Astrocyte (in vitro differentiated cells and primary cell): ENCODE measurements around the gene AMFR. TPM values are rescaled to one million over a fixed set of nuclear protein-coding genes. Genes with fewer than 3 reads are reported as not detected.

Experiments used
- DNase-seq: peaks from one replicate; pipeline ENCODE4 v3.0.0-alpha.2; 2010; ENCODE audit warnings: low read depth
- FAIRE-seq: peaks from 2 replicates; lab custom pipeline; 2011; peaks lifted over from hg19 to GRCh38; lab: Jason Lieb, UNC
- H2AFZ ChIP-seq: 2 replicates; pipeline ENCODE4 v1.6.0; 2012; ENCODE audit warnings: low read depth, low read length, inconsistent platforms
- H3K27ac ChIP-seq: 2 replicates; pipeline ENCODE4 v1.5.1; 2011; ENCODE audit warnings: low read depth, low read length, inconsistent platforms
- H3K27me3 ChIP-seq: 2 replicates; pipeline ENCODE4 v1.6.0; 2011; ENCODE audit warnings: low read length, inconsistent platforms; ENCODE audit not compliant: insufficient read depth
- H3K36me3 ChIP-seq: 2 replicates; pipeline ENCODE4 v1.5.1; 2011; ENCODE audit warnings: low read length, inconsistent platforms; ENCODE audit not compliant: insufficient read depth
- H3K4me1 ChIP-seq: 2 replicates; pipeline ENCODE4 v1.5.1; 2011; ENCODE audit warnings: low read length, inconsistent platforms; ENCODE audit not compliant: insufficient read depth
- H3K4me2 ChIP-seq: 2 replicates; pipeline ENCODE4 v1.6.0; 2012; ENCODE audit warnings: low read length, inconsistent platforms
- H3K4me3 ChIP-seq: 2 replicates; pipeline ENCODE4 v1.5.1; 2011; ENCODE audit warnings: low read depth, mild to moderate bottlenecking, low read length, inconsistent platforms; ENCODE audit not compliant: insufficient read depth
- H3K79me2 ChIP-seq: 2 replicates; pipeline ENCODE4 v1.6.0; 2012; ENCODE audit warnings: mild to moderate bottlenecking, low read length, inconsistent platforms; ENCODE audit not compliant: insufficient read depth
- H3K9ac ChIP-seq: 2 replicates; pipeline ENCODE4 v1.6.0; 2012; ENCODE audit warnings: mild to moderate bottlenecking, low read length, inconsistent platforms
- H3K9me3 ChIP-seq: 2 replicates; pipeline ENCODE4 v1.5.1; 2012; ENCODE audit warnings: low read depth, mild to moderate bottlenecking, low read length, inconsistent platforms; ENCODE audit not compliant: insufficient read depth
- H4K20me1 ChIP-seq: 2 replicates; pipeline ENCODE4 v1.6.0; 2012; ENCODE audit warnings: low read length, inconsistent platforms; ENCODE audit not compliant: insufficient read depth
- H3K27ac Mint-ChIP-seq: one replicate; pipeline ENCODE4 v1.8.0; 2021; ENCODE audit warnings: mild to moderate bottlenecking, mixed read lengths; ENCODE audit not compliant: unreplicated experiment
- H3K27me3 Mint-ChIP-seq: one replicate; pipeline ENCODE4 v1.8.0; 2021; ENCODE audit warnings: low read depth, mixed read lengths; ENCODE audit not compliant: unreplicated experiment
- H3K36me3 Mint-ChIP-seq: one replicate; pipeline ENCODE4 v1.8.0; 2021; ENCODE audit warnings: low read depth, mixed read lengths; ENCODE audit not compliant: unreplicated experiment
- H3K4me1 Mint-ChIP-seq: one replicate; pipeline ENCODE4 v1.8.0; 2021; ENCODE audit warnings: low read depth, mixed read lengths; ENCODE audit not compliant: unreplicated experiment
- H3K4me3 Mint-ChIP-seq: one replicate; pipeline ENCODE4 v1.8.0; 2021; ENCODE audit warnings: mild to moderate bottlenecking, moderate library complexity, mixed read lengths; ENCODE audit not compliant: unreplicated experiment
- H3K9me3 Mint-ChIP-seq: one replicate; pipeline ENCODE4 v1.8.0; 2021; ENCODE audit warnings: mild to moderate bottlenecking, mixed read lengths; ENCODE audit not compliant: unreplicated experiment
- EZH2 ChIP-seq: IDR thresholded peaks from 2 replicates; pipeline ENCODE4 v1.6.1; 2012; ENCODE audit warnings: mild to moderate bottlenecking, low read length, inconsistent platforms; ENCODE audit not compliant: insufficient read depth
- total RNA-seq: library from RNA; stranded (reverse); gene quantifications from 2 replicates; pipeline ENCODE4 v1.2.1, GENCODE V29; 2021
- TF ChIP-seq, protein P1 (sequence below): IDR thresholded peaks from 2 replicates; pipeline ENCODE4 v1.5.1; 2011; ENCODE audit warnings: low read depth, mild to moderate bottlenecking, inconsistent platforms, low read length, moderate library complexity; ENCODE audit not compliant: insufficient read depth

The AMFR gene
- total RNA-seq, 1 donor from 2014 or later = 86.2 TPM

DNA sequence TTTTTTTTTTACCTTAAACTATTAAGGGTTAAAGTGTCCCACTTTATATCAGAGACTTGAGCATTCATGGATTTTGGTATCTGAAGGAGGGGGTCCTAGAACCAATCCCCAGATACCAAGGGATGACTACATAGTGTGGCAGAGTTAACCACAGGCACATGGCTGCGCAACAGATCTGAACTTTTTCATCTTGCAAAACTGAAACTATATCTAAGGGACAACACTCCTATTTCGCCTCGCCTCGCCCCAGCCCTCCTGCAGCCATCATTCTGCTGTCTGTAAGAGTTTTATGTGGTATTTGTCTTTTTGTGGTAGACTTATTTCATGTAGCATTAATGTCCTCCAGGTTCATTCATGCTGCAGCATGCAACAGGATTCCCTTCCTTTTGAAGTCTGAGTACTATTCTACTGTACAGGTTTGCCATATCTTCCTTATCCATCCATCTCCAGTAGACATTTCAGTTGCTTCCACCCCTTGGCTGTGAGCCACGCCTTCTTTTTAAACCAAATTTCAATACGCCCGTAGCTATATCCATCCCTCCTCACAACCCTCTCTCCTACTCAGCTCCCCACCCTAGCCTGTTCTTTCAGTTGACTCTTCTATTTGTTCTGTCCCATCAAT lies 53.2 kb downstream of the AMFR start:
- peaks cover 11% of the 10 kb centered on the region for H3K36me3 ChIP-seq
- no peak overlapping the region for H3K9ac ChIP-seq
- peaks cover 14% of the 10 kb centered on the region for H4K20me1 ChIP-seq
- no peak overlapping the region for H3K27ac Mint-ChIP-seq
- no peaks in the 10 kb centered on the region for H3K27me3 Mint-ChIP-seq
- no peaks in the 10 kb centered on the region for H3K9me3 ChIP-seq
- peaks cover 10% of the 10 kb centered on the region for H3K36me3 Mint-ChIP-seq
- no peaks in the 10 kb centered on the region for H3K9me3 Mint-ChIP-seq
- FAIRE-seq (no peak), DNase-seq (no peak)
- H3K4me3 ChIP-seq = no peak overlapping the region
- peaks cover 2% of the 10 kb centered on the region for H3K4me1 Mint-ChIP-seq
- TF ChIP-seq, protein P1, sequence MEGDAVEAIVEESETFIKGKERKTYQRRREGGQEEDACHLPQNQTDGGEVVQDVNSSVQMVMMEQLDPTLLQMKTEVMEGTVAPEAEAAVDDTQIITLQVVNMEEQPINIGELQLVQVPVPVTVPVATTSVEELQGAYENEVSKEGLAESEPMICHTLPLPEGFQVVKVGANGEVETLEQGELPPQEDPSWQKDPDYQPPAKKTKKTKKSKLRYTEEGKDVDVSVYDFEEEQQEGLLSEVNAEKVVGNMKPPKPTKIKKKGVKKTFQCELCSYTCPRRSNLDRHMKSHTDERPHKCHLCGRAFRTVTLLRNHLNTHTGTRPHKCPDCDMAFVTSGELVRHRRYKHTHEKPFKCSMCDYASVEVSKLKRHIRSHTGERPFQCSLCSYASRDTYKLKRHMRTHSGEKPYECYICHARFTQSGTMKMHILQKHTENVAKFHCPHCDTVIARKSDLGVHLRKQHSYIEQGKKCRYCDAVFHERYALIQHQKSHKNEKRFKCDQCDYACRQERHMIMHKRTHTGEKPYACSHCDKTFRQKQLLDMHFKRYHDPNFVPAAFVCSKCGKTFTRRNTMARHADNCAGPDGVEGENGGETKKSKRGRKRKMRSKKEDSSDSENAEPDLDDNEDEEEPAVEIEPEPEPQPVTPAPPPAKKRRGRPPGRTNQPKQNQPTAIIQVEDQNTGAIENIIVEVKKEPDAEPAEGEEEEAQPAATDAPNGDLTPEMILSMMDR = no peak
- no peak for TF ChIP-seq EZH2
- no peaks in the 10 kb centered on the region for H3K27me3 ChIP-seq
- no peak overlapping the region for H3K27ac ChIP-seq
- H3K4me1 ChIP-seq = peaks cover 2% of the 10 kb centered on the region
- H3K79me2 ChIP-seq = peaks cover 14% of the 10 kb centered on the region
- no peak overlapping the region for H3K4me3 Mint-ChIP-seq
- no peak overlapping the region for H3K4me2 ChIP-seq
- H2AFZ ChIP-seq = no peak overlapping the region

DNA sequence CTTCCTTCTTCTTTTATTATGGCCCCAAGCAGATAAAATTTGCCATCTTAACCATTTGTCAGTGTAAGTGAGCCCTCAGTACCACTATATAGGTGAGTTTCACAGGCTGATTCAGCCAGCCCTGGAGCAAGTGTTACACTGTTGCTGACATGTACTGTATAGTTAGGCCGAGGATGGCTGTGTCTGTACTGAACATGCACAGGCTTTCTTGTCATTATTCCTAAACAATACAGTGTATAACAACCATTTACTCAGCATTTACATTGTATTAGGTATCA lies 53.7 kb downstream of the AMFR start:
- H3K27me3 ChIP-seq = no peaks in the 10 kb centered on the region
- H3K4me3 Mint-ChIP-seq = no peak overlapping the region
- FAIRE-seq (no peak), DNase-seq (no peak)
- peaks cover 10% of the 10 kb centered on the region for H3K36me3 Mint-ChIP-seq
- H3K27ac Mint-ChIP-seq = no peak overlapping the region
- H4K20me1 ChIP-seq = peaks cover 14% of the 10 kb centered on the region
- no peak overlapping the region for H3K9ac ChIP-seq
- no peaks in the 10 kb centered on the region for H3K9me3 Mint-ChIP-seq
- H2AFZ ChIP-seq = no peak overlapping the region
- H3K27ac ChIP-seq = no peak overlapping the region
- peaks cover 2% of the 10 kb centered on the region for H3K4me1 ChIP-seq
- TF ChIP-seq, protein P1 = no peak
- no peak for TF ChIP-seq EZH2
- H3K4me2 ChIP-seq = no peak overlapping the region
- H3K36me3 ChIP-seq = peaks cover 11% of the 10 kb centered on the region
- peaks cover 14% of the 10 kb centered on the region for H3K79me2 ChIP-seq
- H3K9me3 ChIP-seq = no peaks in the 10 kb centered on the region
- H3K4me3 ChIP-seq = no peak overlapping the region
- no peaks in the 10 kb centered on the region for H3K27me3 Mint-ChIP-seq
- H3K4me1 Mint-ChIP-seq = peaks cover 2% of the 10 kb centered on the region

DNA sequence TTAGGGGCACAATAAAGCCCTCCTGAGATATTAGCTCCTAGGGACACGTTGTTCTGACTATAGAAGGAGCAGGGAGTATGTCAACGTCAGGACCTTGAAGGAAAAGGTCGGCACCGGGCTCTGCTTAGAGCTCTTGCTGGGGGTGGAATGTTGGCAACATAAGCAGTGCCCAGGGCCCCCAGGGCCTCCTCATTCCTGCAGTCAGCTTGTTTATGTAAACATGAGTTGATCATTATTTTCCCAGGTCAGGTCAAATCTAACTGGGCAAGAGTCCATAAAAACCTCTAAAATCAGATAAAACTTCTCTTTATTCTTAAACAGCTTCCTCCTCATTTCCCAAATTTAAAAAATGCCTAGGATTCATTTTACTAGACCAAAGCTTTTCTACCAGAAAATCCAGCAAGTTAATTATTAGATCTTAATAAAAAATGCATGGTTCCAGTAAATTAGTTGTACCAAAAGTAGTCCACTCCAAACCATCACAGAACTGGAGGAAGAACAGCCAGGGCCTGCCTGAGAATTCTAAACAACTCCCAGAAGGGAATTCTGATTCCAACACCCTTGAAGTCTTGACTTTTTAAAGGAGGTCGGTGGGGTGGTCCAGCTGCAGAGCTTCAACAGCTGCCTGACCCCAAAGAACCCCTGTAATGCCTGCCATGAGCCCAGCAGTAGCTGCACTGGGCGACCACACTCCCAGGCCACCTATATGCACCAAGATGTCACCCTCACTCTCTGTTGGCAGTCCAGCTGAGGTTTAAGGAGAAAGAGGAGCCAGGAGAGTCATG lies 54.3 kb downstream of the AMFR start:
- Histone ChIP-seq H3K9ac (no peak overlapping the region), H3K4me3 (no peak overlapping the region), H3K9me3 (no peaks in the 10 kb centered on the region), H3K4me1 (peaks cover 2% of the 10 kb centered on the region), H3K27ac (no peak overlapping the region), H2AFZ (no peak overlapping the region), H3K36me3 (peaks cover 11% of the 10 kb centered on the region), H3K4me2 (no peak overlapping the region), H3K79me2 (peaks cover 9% of the 10 kb centered on the region), H3K27me3 (no peaks in the 10 kb centered on the region), H4K20me1 (peaks cover 14% of the 10 kb centered on the region)
- no peaks in the 10 kb centered on the region for H3K27me3 Mint-ChIP-seq
- DNase-seq (no peak), FAIRE-seq (no peak)
- peaks cover 2% of the 10 kb centered on the region for H3K4me1 Mint-ChIP-seq
- H3K4me3 Mint-ChIP-seq = peak overlapping the region; percentile 27
- TF ChIP-seq EZH2 = no peak
- TF ChIP-seq, protein P1 = no peak
- no peak overlapping the region for H3K27ac Mint-ChIP-seq
- H3K9me3 Mint-ChIP-seq = no peaks in the 10 kb centered on the region
- H3K36me3 Mint-ChIP-seq = peaks cover 11% of the 10 kb centered on the region
